Endothelial cell of umbilical vein (primary cell): Measurements from ENCODE around the gene ITSN1.

Source experiments
- CTCF ChIP-seq, 2 donors: IDR thresholded peaks; 1 replicate in 1 of 2; 2 replicates in 1 of 2; pipeline ENCODE4 v1.5.1; 2011; ENCODE audit warnings: low read length in 2 of 2, mild to moderate bottlenecking in 2 of 2, moderate library complexity in 2 of 2, control low read depth in 1 of 2, inconsistent platforms in 1 of 2, low read depth in 1 of 2; ENCODE audit not compliant: insufficient read depth in 1 of 2; ENCODE audit errors: extremely low read depth in 1 of 2
- EZH2 ChIP-seq: IDR thresholded peaks from 2 replicates; pipeline ENCODE4 v1.6.1; 2012; ENCODE audit warnings: borderline replicate concordance, low read depth, mild to moderate bottlenecking, moderate library complexity, low read length, inconsistent platforms; ENCODE audit not compliant: severe bottlenecking
- FOS ChIP-seq: IDR thresholded peaks from 2 replicates; pipeline ENCODE4 v1.6.1; 2011; ENCODE audit warnings: mild to moderate bottlenecking, low read length, moderate library complexity, borderline replicate concordance; ENCODE audit not compliant: insufficient read depth
- GATA2 ChIP-seq: IDR thresholded peaks from 2 replicates; pipeline ENCODE4 v1.7.0; 2011; ENCODE audit warnings: low read depth, mild to moderate bottlenecking, moderate library complexity, mixed read lengths, low read length; ENCODE audit not compliant: insufficient read length, insufficient read depth
- JUN ChIP-seq: IDR thresholded peaks from 2 replicates; pipeline ENCODE4 v1.6.1; 2011; ENCODE audit warnings: borderline replicate concordance, low read depth; ENCODE audit not compliant: insufficient read length, insufficient read depth
- MAX ChIP-seq: IDR thresholded peaks from 2 replicates; pipeline ENCODE4 v1.6.1; 2011; ENCODE audit not compliant: insufficient read depth, insufficient read length
- MYC ChIP-seq: IDR thresholded peaks from one replicate; pipeline ENCODE4 v1.6.1; 2011; ENCODE audit warnings: mild to moderate bottlenecking, low read depth, low read length
- POLR2A ChIP-seq: IDR thresholded peaks from 2 replicates; pipeline ENCODE4 v1.6.1; 2012; ENCODE audit warnings: low read depth, mild to moderate bottlenecking, control low read depth, low read length
- POLR2AphosphoS5 ChIP-seq: IDR thresholded peaks from 2 replicates; pipeline ENCODE4 v1.6.1; 2012; ENCODE audit warnings: low read depth, mild to moderate bottlenecking, control low read depth, low read length, moderate library complexity; ENCODE audit not compliant: insufficient read depth

GRCh38 chr21:33828577-33828976 lies 186.3 kb downstream of the ITSN1 start:
- no peak for TF ChIP-seq POLR2A
- no peak for TF ChIP-seq POLR2AphosphoS5
- TF ChIP-seq CTCF (IDR thresholded peaks at IDR 0.05; ENCODE audit: extremely low read depth in 1 of 2, insufficient read depth in 1 of 2, low read depth in 1 of 2, low read length in 2 of 2) = no peak
- TF ChIP-seq EZH2 = no peak
- TF ChIP-seq MAX = no peak
- no peak for TF ChIP-seq GATA2
- no peak for TF ChIP-seq MYC
- no peak for TF ChIP-seq JUN
- no peak for TF ChIP-seq FOS
